Measurements from ENCODE around the gene SREBF2. TPM values are rescaled to one million over a fixed set of nuclear protein-coding genes. Genes with fewer than 3 reads are reported as not detected.

SREBF2 gene
- polyA plus RNA-seq, 2 of the 4 experiments (the other 2 are of a cell fraction), result 19.4 to 30.8 TPM

DNA sequence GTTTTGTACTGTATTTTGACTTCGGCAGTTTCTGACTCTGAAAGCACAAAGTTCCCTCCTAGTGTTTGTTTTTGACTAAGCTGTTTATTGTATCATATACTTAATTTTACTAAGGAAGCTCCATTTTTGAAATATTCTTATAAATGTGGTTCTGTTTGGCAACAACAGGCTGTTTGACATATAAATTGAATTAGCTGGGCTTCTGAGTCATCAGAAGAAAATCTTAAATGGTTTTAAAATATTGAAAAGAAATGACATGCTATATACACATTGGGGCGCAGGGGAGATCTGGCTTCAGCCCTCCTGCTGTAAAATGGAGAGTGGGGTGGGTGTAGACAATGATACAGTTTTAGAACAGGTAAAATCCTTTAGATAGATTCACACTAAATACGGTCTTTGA lies 43.4 kb downstream of the SREBF2 start:
- H3K4me2 ChIP-seq, result no peak overlapping the region
- ChIA-PET POLR2A (no interaction called here), CTCF (interaction anchor here (0.6 to 1.3 kb wide), 3 partner anchors 38 to 179 kb away, joined by 3 to 5 read pairs (median 4); partner anchors contain the start of gene TNFRSF13C)
- FAIRE-seq, result no peak
- no peaks in the 10 kb centered on the region for H3K4me1 ChIP-seq
- no peak overlapping the region for H3K4me3 ChIP-seq
- no peak for TF ChIP-seq ESRRA (IDR thresholded peaks at IDR 0.05; ENCODE audit: borderline replicate concordance, low read length)
- TF ChIP-seq HOXB13 (CRISPR knock-in tag; IDR thresholded peaks at IDR 0.05; ENCODE audit: low read depth), result no peak
- TF ChIP-seq MAZ (IDR thresholded peaks at IDR 0.05; ENCODE audit: borderline replicate concordance, low read depth, low read length), result no peak
- no peak for TF ChIP-seq ZFP36 (IDR thresholded peaks at IDR 0.05; ENCODE audit: borderline replicate concordance, partially characterized antibody)
- TF ChIP-seq, protein P1, sequence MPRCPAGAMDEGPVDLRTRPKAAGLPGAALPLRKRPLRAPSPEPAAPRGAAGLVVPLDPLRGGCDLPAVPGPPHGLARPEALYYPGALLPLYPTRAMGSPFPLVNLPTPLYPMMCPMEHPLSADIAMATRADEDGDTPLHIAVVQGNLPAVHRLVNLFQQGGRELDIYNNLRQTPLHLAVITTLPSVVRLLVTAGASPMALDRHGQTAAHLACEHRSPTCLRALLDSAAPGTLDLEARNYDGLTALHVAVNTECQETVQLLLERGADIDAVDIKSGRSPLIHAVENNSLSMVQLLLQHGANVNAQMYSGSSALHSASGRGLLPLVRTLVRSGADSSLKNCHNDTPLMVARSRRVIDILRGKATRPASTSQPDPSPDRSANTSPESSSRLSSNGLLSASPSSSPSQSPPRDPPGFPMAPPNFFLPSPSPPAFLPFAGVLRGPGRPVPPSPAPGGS (IDR thresholded peaks at IDR 0.05), result no peak
- no peak for TF ChIP-seq ZSCAN20 (CRISPR knock-in tag; IDR thresholded peaks at IDR 0.05)
- no peak for TF ChIP-seq CBX2 (IDR thresholded peaks at IDR 0.05; ENCODE audit: borderline replicate concordance, low read depth)
- no peak for TF ChIP-seq RNF2 (IDR thresholded peaks at IDR 0.05; ENCODE audit: borderline replicate concordance, low read depth)
- no peak for TF ChIP-seq ZNF302 (CRISPR knock-in tag; IDR thresholded peaks at IDR 0.05)
- TF ChIP-seq JUNB (IDR thresholded peaks at IDR 0.05), result no peak
- no peak for TF ChIP-seq JUN (IDR thresholded peaks at IDR 0.05)
- TF ChIP-seq POLR2AphosphoS2 (conservative IDR thresholded peaks at IDR 0.05; ENCODE audit: low read length), result no peak
- no peak for TF ChIP-seq MAX (IDR thresholded peaks at IDR 0.05)
- TF ChIP-seq, protein P2, sequence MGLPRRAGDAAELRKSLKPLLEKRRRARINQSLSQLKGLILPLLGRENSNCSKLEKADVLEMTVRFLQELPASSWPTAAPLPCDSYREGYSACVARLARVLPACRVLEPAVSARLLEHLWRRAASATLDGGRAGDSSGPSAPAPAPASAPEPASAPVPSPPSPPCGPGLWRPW (IDR thresholded peaks at IDR 0.05), result no peak
- no peak for TF ChIP-seq FOXS1 (CRISPR knock-in tag; IDR thresholded peaks at IDR 0.05)
- no peak for TF ChIP-seq GATA3 (IDR thresholded peaks at IDR 0.05; ENCODE audit: borderline replicate concordance)
- no peak for TF ChIP-seq HDAC2 (IDR thresholded peaks at IDR 0.05)
- no peak for TF ChIP-seq CHD4 (IDR thresholded peaks at IDR 0.05; ENCODE audit: borderline replicate concordance)
- no peaks in the 10 kb centered on the region for H3K9me3 ChIP-seq
- DNase-seq (ENCODE audit: low read depth in 1 of 2, low spot score in 1 of 2), result no peak
- no peak overlapping the region for H3K27ac ChIP-seq
- WGBS (ENCODE audit: missing lambda C conversion rate), result 94% methylated on average over 3 of the region's 3 CpGs
- no peak for ATAC-seq

GRCh38 chr22:41876675-41877074 lies 43.8 kb downstream of the SREBF2 start:
- POLR2A ChIA-PET, result no interaction called here
- H3K27ac ChIP-seq, result no peak overlapping the region
- no peaks in the 10 kb centered on the region for H3K9me3 ChIP-seq
- no peak overlapping the region for H3K4me3 ChIP-seq
- no peaks in the 10 kb centered on the region for H3K4me1 ChIP-seq
- no peak for DNase-seq (ENCODE audit: low read depth in 1 of 2, low spot score in 1 of 2)
- CTCF ChIA-PET, result interaction anchor here (1.3 kb wide), 1 partner anchor 180 kb away, joined by 5 read pairs; no protein-coding TSS in a partner anchor
- FAIRE-seq, result no peak
- no peak for TF ChIP-seq HOXB13 (CRISPR knock-in tag; IDR thresholded peaks at IDR 0.05; ENCODE audit: low read depth)
- TF ChIP-seq, protein P3, sequence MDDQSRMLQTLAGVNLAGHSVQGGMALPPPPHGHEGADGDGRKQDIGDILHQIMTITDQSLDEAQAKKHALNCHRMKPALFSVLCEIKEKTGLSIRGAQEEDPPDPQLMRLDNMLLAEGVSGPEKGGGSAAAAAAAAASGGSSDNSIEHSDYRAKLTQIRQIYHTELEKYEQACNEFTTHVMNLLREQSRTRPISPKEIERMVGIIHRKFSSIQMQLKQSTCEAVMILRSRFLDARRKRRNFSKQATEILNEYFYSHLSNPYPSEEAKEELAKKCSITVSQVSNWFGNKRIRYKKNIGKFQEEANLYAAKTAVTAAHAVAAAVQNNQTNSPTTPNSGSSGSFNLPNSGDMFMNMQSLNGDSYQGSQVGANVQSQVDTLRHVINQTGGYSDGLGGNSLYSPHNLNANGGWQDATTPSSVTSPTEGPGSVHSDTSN (IDR thresholded peaks at IDR 0.05), result no peak
- no peak for TF ChIP-seq SREBF2 (IDR thresholded peaks at IDR 0.05)
- no peak for TF ChIP-seq CEBPB (IDR thresholded peaks at IDR 0.05)
- no peak for TF ChIP-seq EHF (CRISPR knock-in tag; IDR thresholded peaks at IDR 0.05)
- TF ChIP-seq JUNB (IDR thresholded peaks at IDR 0.05), result no peak
- no peak for TF ChIP-seq HOXB5 (CRISPR knock-in tag; IDR thresholded peaks at IDR 0.05)
- TF ChIP-seq HOXA7 (CRISPR knock-in tag; IDR thresholded peaks at IDR 0.05), result no peak
- TF ChIP-seq CBX8 (IDR thresholded peaks at IDR 0.05), result no peak
- TF ChIP-seq ESRRA (IDR thresholded peaks at IDR 0.05; ENCODE audit: borderline replicate concordance, low read length), result no peak
- TF ChIP-seq POLR2AphosphoS2 (conservative IDR thresholded peaks at IDR 0.05; ENCODE audit: low read length), result no peak
- TF ChIP-seq MAX (IDR thresholded peaks at IDR 0.05), result no peak
- TF ChIP-seq ZFP36 (IDR thresholded peaks at IDR 0.05; ENCODE audit: borderline replicate concordance, partially characterized antibody), result no peak
- TF ChIP-seq PHF8 (IDR thresholded peaks at IDR 0.05; ENCODE audit: borderline replicate concordance, low read depth), result no peak
- no peak for ATAC-seq
- H3K4me2 ChIP-seq, result no peak overlapping the region
